HFFc6 (cell line): Measurements from ENCODE around the gene HIBADH. TPM values are rescaled to one million over a fixed set of nuclear protein-coding genes. Genes with fewer than 3 reads are reported as not detected.

Source experiments
- DNase-seq: peaks from one replicate; pipeline ENCODE4 v3.0.0-alpha.2; 2018
- H3K27ac Mint-ChIP-seq: 2 replicates; pipeline ENCODE4 v1.8.0; 2020; ENCODE audit warnings: mild to moderate bottlenecking, mixed read lengths
- H3K27me3 Mint-ChIP-seq: 2 replicates; pipeline ENCODE4 v1.8.0; 2021; ENCODE audit warnings: mild to moderate bottlenecking, moderate library complexity, mixed read lengths; ENCODE audit not compliant: insufficient read depth
- H3K36me3 Mint-ChIP-seq: 2 replicates; pipeline ENCODE4 v1.8.0; 2021; ENCODE audit warnings: low read depth, mixed read lengths
- H3K4me1 Mint-ChIP-seq: 2 replicates; pipeline ENCODE4 v1.8.0; 2020; ENCODE audit warnings: low read depth, mixed read lengths
- H3K4me3 Mint-ChIP-seq: 2 replicates; pipeline ENCODE4 v1.8.0; 2020; ENCODE audit warnings: mild to moderate bottlenecking, moderate library complexity, mixed read lengths
- H3K9me3 Mint-ChIP-seq: 2 replicates; pipeline ENCODE4 v1.8.0; 2020; ENCODE audit warnings: mild to moderate bottlenecking, mixed read lengths
- CTCF ChIP-seq: fragments of 200-600 bp; sonication (generic); IDR thresholded peaks from 2 replicates; pipeline ENCODE4 v1.5.0; 2021; ENCODE audit warnings: antibody characterized with exemption, mild to moderate bottlenecking
- total RNA-seq, 6 experiments: library from RNA; stranded (reverse); fragmentation: NEBNext Ultra II Directional; extraction: Animal tissue kit (Norgen Biotek cat#: 25700); gene quantifications; 2 replicates in 1 of 6; 3 replicates in 5 of 6; pipeline ENCODE4 v1.2.3, GENCODE V29; 2021

The HIBADH gene
- total RNA-seq, 6 experiments from 2014 or later: 43.6 to 55.6 (median 47.3) TPM

GRCh38 chr7:27576360-27576944 is 86.2 kb downstream of the HIBADH start:
- Mint-ChIP-seq H3K27me3 (no peaks in the 10 kb centered on the region), H3K27ac (no peak overlapping the region), H3K4me3 (no peak overlapping the region), H3K9me3 (no peaks in the 10 kb centered on the region), H3K36me3 (no peaks in the 10 kb centered on the region), H3K4me1 (peaks cover 16% of the 10 kb centered on the region)
- TF ChIP-seq CTCF: peak; percentile 88
- DNase-seq: peak; percentile 45

- Mint-ChIP-seq H3K27me3 (no peaks in the 10 kb centered on the region), H3K4me1 (peaks cover 16% of the 10 kb centered on the region), H3K27ac (no peak overlapping the region), H3K4me3 (no peak overlapping the region), H3K36me3 (no peaks in the 10 kb centered on the region), H3K9me3 (no peaks in the 10 kb centered on the region)
- no peak for DNase-seq
- TF ChIP-seq CTCF: no peak
Observed at GRCh38 chr7:27575613-27576012, 87.1 kb downstream of the HIBADH start.

GRCh38 chr7:27569106-27569505 is 93.6 kb downstream of the HIBADH start:
- TF ChIP-seq CTCF: no peak
- Mint-ChIP-seq H3K4me1 (no peaks in the 10 kb centered on the region), H3K27ac (no peak overlapping the region), H3K4me3 (no peak overlapping the region), H3K27me3 (no peaks in the 10 kb centered on the region), H3K36me3 (peaks cover 12% of the 10 kb centered on the region; the same call in 1 of the 2 replicates), H3K9me3 (no peaks in the 10 kb centered on the region)
- no peak for DNase-seq

- Mint-ChIP-seq H3K36me3 (peaks cover 23% of the 10 kb centered on the region), H3K4me1 (no peaks in the 10 kb centered on the region), H3K27ac (no peak overlapping the region), H3K4me3 (no peak overlapping the region), H3K9me3 (no peaks in the 10 kb centered on the region), H3K27me3 (no peaks in the 10 kb centered on the region)
- TF ChIP-seq CTCF: no peak
- no peak for DNase-seq
Observed at GRCh38 chr7:27567266-27567665, 95.4 kb downstream of the HIBADH start.

- no peak for TF ChIP-seq CTCF
- Mint-ChIP-seq H3K4me1 (peaks cover 13% of the 10 kb centered on the region), H3K4me3 (no peak overlapping the region), H3K27me3 (no peaks in the 10 kb centered on the region), H3K36me3 (peaks cover 23% of the 10 kb centered on the region), H3K9me3 (no peaks in the 10 kb centered on the region), H3K27ac (no peak overlapping the region)
- DNase-seq: no peak
Observed at GRCh38 chr7:27564881-27565482, 97.7 kb downstream of the HIBADH start.
